HepG2 (cell line): ENCODE results near the gene SEPHS2. TPM values are rescaled to one million over a fixed set of nuclear protein-coding genes. Genes with fewer than 3 reads are reported as not detected.

Source experiments
- ATAC-seq: fragments of 200-7000 bp; cut with Tn5 transposase; 3 replicates; pipeline ENCODE4 v1.9.1; 2020; ENCODE audit warnings: mild to moderate bottlenecking, moderate library complexity
- BruUV-seq: library from RNA; stranded (reverse); fragments of 400-500 nt; replicated peaks from 2 replicates; lab custom pipeline; 2021; lab: Mats Ljungman, UMichigan
- CTCF ChIA-PET: fragments of 300-600 bp; formaldehyde crosslinking; extraction: SDS; loops from one replicate; lab custom pipeline; 2021; ENCODE audit warnings: low total read pairs, inconsistent platforms, low intra/inter-chr PET ratio; lab: Yijun Ruan, JAX
- POLR2A ChIA-PET: fragments of 350-600 bp; sonication (Branson Sonifier 250); formaldehyde crosslinking; loops from one replicate; lab custom pipeline; 2020; ENCODE audit warnings: antibody characterized with exemption, inconsistent platforms; lab: Yijun Ruan, JAX
- DNase-seq: peaks from one replicate; pipeline ENCODE4 v3.0.0-alpha.2; 2015; ENCODE audit warnings: low spot score
- FAIRE-seq: peaks from 3 replicates; lab custom pipeline; 2011; peaks lifted over from hg19 to GRCh38; lab: Jason Lieb, UNC
- H2AFZ ChIP-seq: one replicate; pipeline ENCODE4 v1.6.1; 2011; ENCODE audit warnings: low read length, inconsistent platforms
- H3K27ac ChIP-seq: fragments of 300-600 bp; 3 replicates; pipeline ENCODE4 v1.8.0; 2011; ENCODE audit warnings: mixed run types, mild to moderate bottlenecking, mixed read lengths, low read length, inconsistent platforms; ENCODE audit not compliant: insufficient read depth; ENCODE audit errors: extremely low read length
- H3K27me3 ChIP-seq, 2 experiments: fragments of 200-600 bp in 1 of 2; 2 replicates in 1 of 2; 3 replicates in 1 of 2; pipeline versions ENCODE4 v1.6.0 to v1.8.0; 2011; ENCODE audit warnings: low read length in 2 of 2, mild to moderate bottlenecking in 2 of 2, moderate library complexity in 2 of 2, inconsistent platforms in 1 of 2; ENCODE audit not compliant: insufficient read depth in 2 of 2, control insufficient read depth in 1 of 2
- H3K36me3 ChIP-seq, 2 experiments: fragments of 200-600 bp in 1 of 2; replicated peaks in 1 of 2; 2 replicates in 1 of 2; 3 replicates in 1 of 2; pipeline versions ENCODE4 v1.5.1 to v1.8.0; 2011; ENCODE audit warnings: low read length in 2 of 2, inconsistent platforms in 1 of 2; ENCODE audit not compliant: insufficient read depth in 2 of 2, control insufficient read depth in 1 of 2
- H3K4me1 ChIP-seq: 2 replicates; pipeline ENCODE4 v1.5.1; 2012; ENCODE audit warnings: low read length, inconsistent platforms; ENCODE audit not compliant: insufficient read depth
- H3K4me2 ChIP-seq: 2 replicates; pipeline ENCODE4 v1.6.0; 2011; ENCODE audit warnings: low read depth, low read length, inconsistent platforms
- H3K4me3 ChIP-seq, 3 experiments: fragments of 200-600 bp in 1 of 3; sonication (generic), shearing (Covaris generic) in 1 of 3; replicated peaks in 1 of 3; 2 replicates each; pipeline ENCODE4 v1.5.1; 2011 to 2016; ENCODE audit warnings: low read length in 3 of 3, inconsistent platforms in 2 of 3, low read depth in 2 of 3, mild to moderate bottlenecking in 2 of 3, control low read depth in 1 of 3, mixed read lengths in 1 of 3; ENCODE audit not compliant: insufficient read depth in 1 of 3
- H3K79me2 ChIP-seq: one replicate; pipeline ENCODE4 v1.6.1; 2011; ENCODE audit warnings: low read length, inconsistent platforms; ENCODE audit not compliant: insufficient read depth
- H3K9ac ChIP-seq: 2 replicates; pipeline ENCODE4 v1.6.0; 2011; ENCODE audit warnings: mild to moderate bottlenecking, low read depth, low read length, inconsistent platforms; ENCODE audit not compliant: insufficient read depth
- H3K9me3 ChIP-seq: 2 replicates; pipeline ENCODE4 v1.5.1; 2012; ENCODE audit warnings: mild to moderate bottlenecking, low read length
- H4K20me1 ChIP-seq: 2 replicates; pipeline ENCODE4 v1.6.0; 2011; ENCODE audit warnings: inconsistent platforms, mild to moderate bottlenecking, low read length, moderate library complexity; ENCODE audit not compliant: insufficient read depth
- ESRRA ChIP-seq: sonication (generic); formaldehyde crosslinking; IDR thresholded peaks from 2 replicates; pipeline ENCODE4 v1.5.1; 2020; ENCODE audit warnings: mild to moderate bottlenecking, low read depth, missing genetic modification reagents
- HNRNPUL1 ChIP-seq: fragments of 200-400 bp; formaldehyde crosslinking; IDR thresholded peaks from 2 replicates; pipeline ENCODE4 v1.6.1; 2017; ENCODE audit warnings: low read depth, mild to moderate bottlenecking, low read length, moderate library complexity
- HOXA9 ChIP-seq: sonication (generic); formaldehyde crosslinking; IDR thresholded peaks from 2 replicates; pipeline ENCODE4 v1.8.1; 2022; ENCODE audit warnings: missing genetic modification reagents, mild to moderate bottlenecking, moderate library complexity, borderline replicate concordance
- MLXIP ChIP-seq: sonication (generic); formaldehyde crosslinking; IDR thresholded peaks from 2 replicates; pipeline ENCODE4 v1.9.0; 2021; ENCODE audit warnings: missing genetic modification reagents, borderline replicate concordance
- RBM22 ChIP-seq: fragments of 200-400 bp; formaldehyde crosslinking; optimal IDR thresholded peaks from 2 replicates; pipeline ENCODE3; 2017; ENCODE audit warnings: mild to moderate bottlenecking, low read length, moderate library complexity
- SAFB2 ChIP-seq: sonication (generic); formaldehyde crosslinking; IDR thresholded peaks from 2 replicates; pipeline ENCODE4 v1.5.1; 2020; ENCODE audit warnings: missing genetic modification reagents, low read depth, mild to moderate bottlenecking, borderline replicate concordance
- SIN3B ChIP-seq: fragments of 150-350 bp; IDR thresholded peaks from 2 replicates; pipeline ENCODE4 v1.6.1; 2014; ENCODE audit warnings: low read length
- ZNF576 ChIP-seq: sonication (generic); formaldehyde crosslinking; IDR thresholded peaks from 2 replicates; pipeline ENCODE4 v1.4.0; 2020; ENCODE audit warnings: mild to moderate bottlenecking, missing genetic modification reagents
- WGBS: methylation state at CpG from one replicate; pipeline ENCODE4 v1.1.6; 2017; ENCODE audit warnings: low lambda C conversion rate; 5-methylcytosine and 5-hydroxymethylcytosine counted together
- in situ Hi-C: cut with HindIII; loops from 2 replicates; pipeline ENCODE4 v1.10.0; 2017; ENCODE audit warnings: low pct_unique_long_range_greater_than_20kb; ENCODE audit not compliant: extremely low pct_ligation_motif_present
- intact Hi-C: fragments of 100-400 bp; cut with micrococcal nuclease; formaldehyde crosslinking; loops from one replicate; pipeline ENCODE4 v1.10.0; 2022; ENCODE audit not compliant: unreplicated experiment
- polyA plus RNA-seq, 8 experiments: library from polyadenylated mRNA; depleted of rRNA in 3 of 8; stranded (reverse) in 7 of 8; unstranded in 1 of 8; fragments of >200 nt; fragmentation: Illumina TruSeq in 4 of 8; extraction: Trizol in 4 of 8; gene quantifications; 2 replicates each; pipeline versions ENCODE4 v1.2.1 to v1.2.3, GENCODE V29; 2011 to 2016; ENCODE audit warnings: low read depth in 4 of 8, missing spikeins in 1 of 8, mixed read lengths in 1 of 8; ENCODE audit not compliant: insufficient read depth in 1 of 8
- total RNA-seq, 5 experiments: library from RNA; depleted of rRNA; stranded (reverse); fragments of >200 nt; fragmentation: Illumina TruSeq; extraction: Trizol; gene quantifications; 2 replicates each; pipeline ENCODE4 v1.2.3, GENCODE V29; 2016; ENCODE audit warnings: low read depth in 1 of 5
- TF ChIP-seq, protein P1 (sequence below): sonication (generic); formaldehyde crosslinking; IDR thresholded peaks from 2 replicates; pipeline ENCODE4 v1.5.0; 2020; ENCODE audit warnings: missing genetic modification reagents

SEPHS2 gene
- total and polyA plus RNA-seq, 2 of the 13 experiments (the other 11 are each of a cell fraction or from before 2014, with no cell fraction given), result 20.7 to 127 TPM

GRCh38 chr16:30416624-30417528 lies 28.8 kb downstream of the SEPHS2 start:
- Histone ChIP-seq H3K79me2 (peaks cover 5% of the 10 kb centered on the region), H3K4me1 (peaks cover 10% of the 10 kb centered on the region; the same call in 1 of the 2 replicates), H3K4me2 (no peak overlapping the region), H3K27ac (no peak overlapping the region), H3K9ac (no peak overlapping the region), H3K27me3 (no peaks in the 10 kb centered on the region), H3K36me3 (peaks cover 15 to 50% of the 10 kb centered on the region in 2 experiments), H2AFZ (no peak overlapping the region), H3K4me3 (no peak overlapping the region), H3K9me3 (no peaks in the 10 kb centered on the region), H4K20me1 (no peaks in the 10 kb centered on the region)
- TF ChIP-seq ESRRA (CRISPR knock-in tag) (no peak), RBM22 (peak; percentile 85)
- ChIA-PET CTCF (no interaction called here), POLR2A (interaction anchor here (0.6 to 1.9 kb wide), 2 partner anchors 9 to 10 kb away, joined by 3 to 7 read pairs; partner anchors contain the start of gene ZNF771)
- WGBS, result 96% methylated on average over 18 of the region's 18 CpGs
- ATAC-seq (peak; percentile 18; the same call in 1 of the 3 replicates), DNase-seq (no peak), FAIRE-seq (no peak)
- in situ Hi-C loops (no loop called here), intact Hi-C loops (no loop called here)
- no TSS peak for BruUV-seq

DNA sequence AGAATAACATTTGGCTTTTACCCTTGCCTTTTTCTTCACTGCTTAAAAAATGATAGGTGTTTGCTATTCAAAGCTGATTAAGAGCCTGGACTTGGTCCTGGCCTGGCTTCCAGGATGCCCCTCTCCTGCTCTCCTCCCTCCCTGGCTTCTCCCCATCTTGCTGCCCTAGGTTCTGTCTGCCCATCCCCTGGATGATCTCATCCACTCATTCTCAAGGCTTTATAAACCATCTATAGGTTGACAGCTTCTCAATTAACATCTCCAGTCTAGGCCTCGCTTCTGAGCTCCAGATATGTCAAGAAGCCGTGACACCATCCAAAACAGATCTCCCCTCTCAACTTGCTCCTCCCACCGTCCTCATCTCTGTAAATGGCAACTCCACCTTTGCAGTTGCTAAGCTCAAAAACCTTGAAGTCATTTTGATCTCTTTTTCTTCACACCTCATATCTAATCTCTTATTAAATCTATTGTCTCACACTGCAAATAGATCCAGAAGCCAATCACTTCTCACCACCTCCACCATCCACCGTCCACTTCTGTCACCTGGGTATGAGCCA lies 29.5 kb downstream of the SEPHS2 start:
- Histone ChIP-seq H4K20me1 (no peaks in the 10 kb centered on the region), H3K27ac (no peak overlapping the region), H3K79me2 (peaks cover 5% of the 10 kb centered on the region), H3K9ac (no peak overlapping the region), H3K4me1 (peaks cover 10% of the 10 kb centered on the region; the same call in 1 of the 2 replicates), H3K4me2 (no peak overlapping the region), H3K27me3 (no peaks in the 10 kb centered on the region), H3K4me3 (no peak overlapping the region), H3K36me3 (peaks cover 21 to 54% of the 10 kb centered on the region in 2 experiments), H3K9me3 (no peaks in the 10 kb centered on the region), H2AFZ (no peak overlapping the region)
- intact Hi-C loops (no loop called here), in situ Hi-C loops (no loop called here)
- ATAC-seq, result no peak
- 97% methylated on average over 4 of the region's 4 CpGs for WGBS
- POLR2A ChIA-PET, result interaction anchor here (1.9 kb wide), 1 partner anchor 9 kb away, joined by 7 read pairs; the partner anchor contains the start of gene ZNF771
- CTCF ChIA-PET, result no interaction called here
- FAIRE-seq, result peak; percentile 15
- no peak for DNase-seq
- BruUV-seq, result no TSS peak
- TF ChIP-seq HOXA9 (no peak), SAFB2 (CRISPR knock-in tag) (no peak), SIN3B (no peak), ZNF576 (CRISPR knock-in tag) (no peak), HNRNPUL1 (no peak), MLXIP (CRISPR knock-in tag) (no peak)
- TF ChIP-seq, protein P1, sequence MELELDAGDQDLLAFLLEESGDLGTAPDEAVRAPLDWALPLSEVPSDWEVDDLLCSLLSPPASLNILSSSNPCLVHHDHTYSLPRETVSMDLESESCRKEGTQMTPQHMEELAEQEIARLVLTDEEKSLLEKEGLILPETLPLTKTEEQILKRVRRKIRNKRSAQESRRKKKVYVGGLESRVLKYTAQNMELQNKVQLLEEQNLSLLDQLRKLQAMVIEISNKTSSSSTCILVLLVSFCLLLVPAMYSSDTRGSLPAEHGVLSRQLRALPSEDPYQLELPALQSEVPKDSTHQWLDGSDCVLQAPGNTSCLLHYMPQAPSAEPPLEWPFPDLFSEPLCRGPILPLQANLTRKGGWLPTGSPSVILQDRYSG (CRISPR knock-in tag), result no peak
